NCI-H2196 (cell line): Measurements from ENCODE around the gene ZNF581.

Experiments used
- DNase-seq: peaks from one replicate; lab custom pipeline; 2025; ENCODE audit not compliant: unreplicated experiment; lab: John Stamatoyannopoulos, UW

ZNF581 gene

DNA sequence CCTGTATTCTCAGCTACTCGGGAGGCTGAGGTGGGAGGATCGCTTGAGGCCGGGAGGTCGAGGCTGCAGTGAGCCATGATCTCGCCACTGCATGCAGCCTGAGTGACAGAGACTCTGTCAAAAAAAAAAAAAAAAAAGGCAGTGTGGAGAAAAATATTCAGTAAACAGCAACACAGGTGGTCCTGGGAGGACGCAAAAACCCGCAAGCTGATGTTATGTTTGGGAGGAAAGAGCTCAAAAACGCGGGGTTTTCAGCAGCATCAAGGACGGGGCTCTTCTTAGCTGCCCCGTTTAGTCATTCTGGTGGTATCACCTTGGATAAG is 18.5 kb upstream of the ZNF581 start:
- DNase-seq = no peak

DNA sequence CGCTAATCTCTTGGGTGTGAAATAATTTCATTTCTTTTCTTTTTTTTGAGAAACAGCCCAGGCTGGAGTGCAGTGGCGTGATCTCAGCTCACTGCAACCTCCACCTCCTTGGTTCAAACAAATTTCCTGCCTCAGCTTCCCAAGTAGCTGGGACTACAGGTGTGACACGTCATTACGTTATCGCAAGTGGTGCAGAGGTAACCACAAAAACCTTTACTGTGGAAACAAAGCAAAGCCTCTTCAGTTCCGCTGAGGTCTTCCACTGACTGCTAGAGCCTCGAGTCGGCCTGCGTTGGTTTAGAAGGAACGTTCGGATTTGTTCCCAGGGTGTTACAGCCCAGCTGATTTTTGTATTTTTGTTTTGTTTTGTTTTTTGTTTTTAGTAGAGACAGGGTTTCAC is 17.1 kb upstream of the ZNF581 start:
- DNase-seq = no peak

DNA sequence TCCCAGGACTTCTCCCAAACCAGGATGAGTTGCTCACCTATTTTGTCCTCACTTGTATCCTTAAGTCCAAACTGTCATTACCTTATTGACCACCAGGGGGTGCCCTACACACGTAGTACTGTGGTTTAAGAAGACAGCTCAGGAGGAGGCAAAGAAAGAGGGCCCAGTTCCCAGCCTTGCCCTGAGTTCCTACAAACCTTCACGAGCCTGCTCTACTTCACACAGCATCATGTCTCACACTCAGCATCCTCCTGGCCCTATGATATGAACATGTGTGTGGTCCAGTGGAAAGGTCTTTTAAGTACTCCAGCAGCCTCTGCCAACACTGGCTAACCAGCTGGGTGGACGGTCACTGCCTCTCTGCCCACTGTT is 11.0 kb upstream of the ZNF581 start:
- peak; percentile 96 for DNase-seq

DNA sequence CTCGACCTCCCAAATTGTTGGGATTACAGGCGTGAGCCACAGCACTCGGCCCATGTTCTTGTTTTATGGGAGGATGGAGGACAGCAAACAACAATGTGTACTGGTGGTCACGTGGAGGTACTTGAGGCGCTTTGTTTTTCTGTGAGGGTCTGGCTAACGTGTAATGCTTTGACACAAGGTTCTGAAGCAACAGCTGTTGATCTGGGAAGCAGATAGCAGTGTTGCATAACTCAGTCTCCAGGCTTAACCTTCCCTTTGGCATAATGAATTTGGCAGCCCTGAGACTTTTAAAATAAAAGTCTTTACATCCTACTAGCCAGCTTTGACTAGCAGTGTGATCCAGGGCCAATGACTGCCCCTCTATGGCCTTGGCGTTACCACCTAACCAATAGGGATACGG is 9.6 kb upstream of the ZNF581 start:
- no peak for DNase-seq

DNA sequence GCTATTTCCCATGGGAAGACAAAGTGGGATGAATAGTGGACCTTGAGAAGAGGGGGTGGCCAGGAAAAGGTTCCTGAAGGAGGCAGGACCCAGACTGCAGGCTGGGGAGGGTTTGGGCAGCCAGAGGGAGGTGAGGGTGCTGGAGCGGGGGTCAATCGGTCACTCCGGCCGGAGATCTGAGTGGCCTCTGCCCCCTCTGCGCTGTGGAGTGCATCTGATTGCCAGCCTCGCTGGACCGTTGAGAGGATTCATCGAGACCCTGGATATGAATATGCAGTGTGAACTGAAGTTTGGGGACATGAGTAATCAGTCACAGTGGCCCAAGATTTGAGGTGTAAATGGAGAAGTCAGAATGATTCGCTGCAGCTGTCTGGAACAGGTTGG is 8.1 kb upstream of the ZNF581 start:
- no peak for DNase-seq

DNA sequence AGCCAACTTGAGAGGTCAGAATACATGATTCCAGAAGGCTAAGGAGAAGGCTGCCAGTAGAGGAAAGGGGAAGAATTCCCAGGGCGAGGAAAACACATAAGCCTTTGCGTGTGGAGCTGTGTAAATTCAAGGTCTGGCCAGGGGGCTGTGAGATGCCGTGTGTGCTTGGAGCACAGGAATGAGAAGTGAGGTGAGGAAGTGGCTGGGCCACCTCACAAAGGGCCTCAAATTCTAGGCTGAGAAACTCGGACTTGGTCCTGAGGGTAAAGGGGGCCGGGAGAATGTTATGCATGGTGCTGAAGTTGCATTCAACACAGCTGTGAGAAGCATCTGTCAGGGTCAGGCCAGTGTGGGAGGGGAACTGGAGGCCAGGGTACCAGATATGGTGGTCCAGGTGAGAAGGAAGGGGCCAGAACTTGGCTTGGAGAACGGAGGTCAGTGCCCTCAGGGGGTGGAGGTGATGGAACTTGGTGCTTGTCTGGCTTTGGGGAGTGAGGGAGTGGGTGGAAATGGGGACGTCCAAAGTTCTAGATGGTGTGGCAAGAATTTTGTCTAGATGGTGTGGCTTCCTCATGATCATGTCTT is 7.5 kb upstream of the ZNF581 start:
- DNase-seq = no peak

DNA sequence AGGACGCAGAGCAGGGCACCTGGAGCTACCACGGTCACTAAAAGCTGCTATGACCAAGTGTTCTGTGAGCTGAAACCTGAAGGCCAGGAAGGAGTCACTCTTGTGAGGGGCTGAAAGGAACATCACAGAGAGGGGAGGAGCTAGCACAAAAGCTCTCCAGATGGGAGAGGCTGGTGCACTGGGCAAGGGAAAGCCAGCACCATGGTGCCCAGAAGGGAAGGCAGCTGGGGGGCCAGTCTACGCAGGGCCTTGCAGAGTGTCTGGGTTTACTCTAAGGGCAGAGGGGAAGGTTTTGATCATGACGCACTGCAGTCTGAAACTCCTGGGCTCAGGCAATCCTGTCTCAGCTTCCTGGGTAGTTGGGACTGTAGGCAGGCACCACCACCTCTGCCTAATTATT is 6.7 kb upstream of the ZNF581 start:
- no peak for DNase-seq

DNA sequence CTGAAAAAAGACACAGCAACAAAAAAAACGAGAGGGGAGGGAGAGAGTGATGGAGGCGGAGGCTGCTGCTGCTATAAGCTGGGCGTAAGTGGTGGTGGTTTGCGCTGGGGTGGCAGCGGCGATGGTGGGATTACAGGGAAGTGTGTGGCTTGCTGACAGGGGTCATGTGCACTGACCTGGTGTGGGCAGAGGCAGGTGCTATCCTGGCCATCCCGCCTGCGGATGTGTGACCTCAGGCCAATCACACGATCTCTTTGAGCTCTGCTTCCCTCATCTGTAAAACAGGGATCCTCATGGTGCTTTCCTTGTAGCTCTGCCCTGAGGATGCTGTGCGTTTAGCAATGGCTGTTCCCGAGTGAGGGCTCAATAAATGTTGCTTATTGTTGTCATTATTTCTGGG is 5.9 kb upstream of the ZNF581 start:
- no peak for DNase-seq

DNA sequence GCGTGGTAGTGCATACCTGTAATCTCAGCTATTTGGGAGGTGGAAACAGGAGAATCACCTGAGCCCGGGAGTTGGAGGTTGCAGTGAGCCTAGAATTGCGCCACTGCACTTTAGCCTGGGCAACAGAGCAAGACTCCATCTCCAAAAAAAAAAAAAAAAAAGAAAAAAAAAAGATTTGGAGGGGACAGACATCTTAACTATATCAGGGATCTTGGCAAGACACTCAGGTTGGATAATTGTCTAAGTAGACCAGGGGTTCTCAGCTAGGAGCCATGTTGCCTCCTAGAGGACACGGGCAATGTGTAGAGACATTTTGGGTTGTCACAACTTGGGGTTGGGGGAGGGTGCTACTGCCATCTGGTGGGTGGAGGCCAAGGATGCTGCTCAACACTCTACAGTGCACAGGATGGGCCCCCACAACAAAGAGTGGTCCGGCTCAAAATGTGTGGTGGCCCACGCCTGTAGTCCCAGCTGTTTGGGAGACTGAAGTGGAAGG is 4.5 kb upstream of the ZNF581 start:
- peak; percentile 34 for DNase-seq

DNA sequence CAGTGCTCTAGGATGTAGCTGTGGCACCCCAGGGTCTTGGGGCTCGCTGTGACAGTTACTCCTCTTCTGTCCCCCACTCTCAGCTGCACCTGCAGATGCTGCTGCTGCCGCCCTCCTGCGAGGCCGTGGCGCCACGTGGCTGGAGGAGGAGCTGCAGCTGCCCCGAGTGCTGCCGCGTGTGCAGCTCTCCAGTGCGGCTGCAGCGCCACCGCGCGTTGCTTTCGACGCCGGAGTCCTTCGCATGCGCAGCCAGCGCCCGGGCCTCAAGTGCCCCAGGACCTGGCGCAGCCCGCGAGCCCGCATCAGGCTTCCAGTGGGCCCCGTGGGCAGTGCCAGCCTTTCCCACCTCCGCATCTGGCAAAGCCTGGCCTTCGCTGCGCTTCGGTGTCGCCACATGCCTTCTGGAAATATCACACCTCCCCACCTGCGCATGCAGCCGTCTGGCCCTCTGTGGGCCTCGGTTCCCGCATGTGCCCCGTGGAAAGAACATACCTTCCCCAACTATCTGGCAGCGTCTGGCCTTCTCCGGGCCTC is 3.3 kb upstream of the ZNF581 start:
- peak; percentile 92 for DNase-seq

DNA sequence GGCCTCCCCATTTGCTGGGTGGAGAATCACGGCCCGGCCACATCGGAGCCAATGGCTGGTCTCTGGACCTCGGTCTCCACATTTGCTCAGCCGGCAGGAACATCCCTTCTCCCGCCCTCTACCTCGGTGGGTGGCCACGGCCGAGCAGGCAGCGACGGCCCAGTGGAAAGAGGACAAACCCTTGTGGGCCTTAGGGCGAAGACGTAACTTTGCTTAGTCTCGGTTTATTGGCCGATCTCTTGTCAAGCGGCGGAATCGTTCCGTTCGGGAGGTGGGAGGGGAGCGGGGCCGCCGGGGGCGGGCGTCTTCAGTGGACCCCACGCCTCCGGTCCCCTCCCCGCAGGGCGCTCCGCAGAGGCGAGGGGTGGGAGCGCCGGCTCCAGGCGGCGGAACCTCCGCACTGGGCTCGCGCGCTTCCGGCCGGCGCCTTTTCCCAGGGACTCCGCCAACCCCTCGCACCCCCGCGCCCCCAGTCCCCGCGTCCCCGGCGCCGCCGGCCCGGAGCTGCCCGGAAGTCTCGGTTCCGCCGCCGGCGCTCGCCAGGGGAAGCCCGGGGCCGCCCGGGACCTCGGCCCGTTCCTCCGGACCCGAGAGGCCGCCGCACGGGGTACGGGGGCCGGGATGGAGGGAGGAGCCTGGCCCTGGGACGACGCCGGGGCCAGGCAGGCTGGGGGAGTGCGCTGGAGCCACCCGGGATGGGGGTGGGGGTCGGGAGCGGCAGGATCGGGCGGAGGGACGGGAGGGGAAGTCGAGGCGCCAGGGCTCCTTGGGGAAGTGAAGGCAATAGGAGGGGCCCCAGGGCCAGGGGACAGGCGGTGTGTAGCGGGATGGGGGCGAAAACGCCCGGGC is 2.6 kb upstream of the ZNF581 start, which contains the start of gene ZNF580:
Gene ZNF580 (plus strand): TSS at position 426 of the 849 bp plus-strand sequence. CDS start 1,507 bp downstream, outside the sequence.
- DNase-seq = peak; percentile 72

DNA sequence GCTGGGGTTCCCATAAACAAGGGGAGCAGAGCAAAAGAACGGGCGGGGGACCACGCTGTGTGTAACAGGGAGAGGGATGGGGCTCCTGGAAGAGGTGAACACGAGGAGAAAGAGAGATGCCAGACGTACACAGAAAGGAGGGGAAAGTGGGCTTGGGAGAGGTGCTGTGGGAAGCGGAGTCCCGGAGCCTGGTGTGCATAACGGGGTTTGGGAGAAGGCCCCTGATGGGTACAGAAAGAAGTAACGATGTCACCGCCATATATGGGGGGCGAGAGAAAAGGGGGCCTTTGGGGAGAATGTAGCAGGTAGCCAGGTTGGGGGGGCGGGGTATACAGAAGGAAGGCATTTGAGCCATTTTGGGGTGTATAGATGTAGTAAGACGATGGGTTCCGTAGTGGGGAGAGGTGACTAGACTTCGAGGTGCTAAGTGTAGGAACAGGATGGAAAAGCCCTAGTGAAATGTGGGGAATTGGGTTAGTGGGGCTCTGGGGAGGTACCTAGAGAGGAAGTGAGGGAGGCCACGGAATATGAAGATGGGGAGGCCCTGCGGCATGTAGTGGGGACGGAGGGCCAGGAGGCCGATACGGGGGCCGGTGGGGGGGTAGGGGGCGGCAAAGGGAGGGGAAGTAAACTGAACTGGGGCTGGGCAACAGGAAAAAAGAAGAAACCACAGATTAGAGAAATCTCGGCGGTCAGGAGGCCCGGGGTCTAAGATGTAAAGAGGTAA is 1.9 kb upstream of the ZNF581 start:
- DNase-seq = no peak

DNA sequence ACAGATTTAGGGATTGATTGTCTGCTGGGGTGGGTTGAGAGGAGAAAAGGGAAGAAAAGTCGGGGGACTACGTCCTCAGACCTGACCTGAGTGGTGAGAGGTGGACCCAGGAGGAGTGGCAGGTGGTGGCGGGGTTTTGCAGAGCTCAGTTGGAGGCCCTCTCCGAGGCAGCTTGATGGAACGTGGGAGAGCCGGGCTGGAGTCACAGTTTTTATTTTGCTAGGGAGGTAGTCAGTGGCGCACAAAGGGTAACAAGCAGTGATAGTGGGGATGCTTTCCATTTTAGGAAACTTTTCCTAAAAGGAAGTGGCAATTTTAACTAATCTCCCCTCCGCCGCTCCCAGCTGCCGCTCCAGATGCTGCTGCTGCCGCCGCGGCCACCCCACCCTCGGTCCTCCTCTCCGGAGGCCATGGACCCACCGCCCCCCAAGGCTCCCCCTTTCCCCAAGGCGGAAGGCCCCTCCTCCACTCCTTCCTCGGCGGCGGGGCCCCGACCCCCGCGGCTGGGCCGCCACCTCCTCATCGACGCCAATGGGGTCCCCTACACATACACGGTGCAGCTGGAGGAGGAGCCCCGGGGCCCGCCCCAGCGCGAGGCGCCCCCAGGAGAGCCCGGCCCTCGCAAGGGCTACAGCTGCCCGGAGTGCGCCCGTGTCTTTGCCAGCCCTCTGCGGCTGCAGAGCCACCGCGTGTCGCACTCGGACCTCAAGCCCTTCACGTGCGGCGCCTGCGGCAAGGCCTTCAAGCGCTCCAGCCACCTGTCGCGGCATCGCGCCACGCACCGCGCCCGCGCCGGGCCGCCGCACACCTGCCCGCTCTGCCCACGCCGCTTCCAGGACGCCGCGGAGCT is 1.1 kb upstream of the ZNF581 start:
- DNase-seq = no peak

DNA sequence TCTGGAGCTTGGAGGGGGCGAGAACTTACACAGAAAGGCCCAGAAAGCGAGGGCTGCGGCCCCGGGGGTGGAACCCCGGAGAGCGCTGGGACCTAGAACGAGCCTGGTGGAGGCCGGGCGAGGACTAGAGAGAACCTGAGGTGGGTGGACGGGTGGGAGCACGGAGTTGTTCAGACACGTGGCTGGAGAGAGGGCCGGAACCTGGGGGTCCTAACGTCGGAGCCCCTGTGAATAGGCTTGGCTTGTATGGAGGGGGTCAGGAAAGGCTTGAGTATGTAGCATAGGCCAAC is 383 bp downstream of the ZNF581 start:
- DNase-seq = no peak

DNA sequence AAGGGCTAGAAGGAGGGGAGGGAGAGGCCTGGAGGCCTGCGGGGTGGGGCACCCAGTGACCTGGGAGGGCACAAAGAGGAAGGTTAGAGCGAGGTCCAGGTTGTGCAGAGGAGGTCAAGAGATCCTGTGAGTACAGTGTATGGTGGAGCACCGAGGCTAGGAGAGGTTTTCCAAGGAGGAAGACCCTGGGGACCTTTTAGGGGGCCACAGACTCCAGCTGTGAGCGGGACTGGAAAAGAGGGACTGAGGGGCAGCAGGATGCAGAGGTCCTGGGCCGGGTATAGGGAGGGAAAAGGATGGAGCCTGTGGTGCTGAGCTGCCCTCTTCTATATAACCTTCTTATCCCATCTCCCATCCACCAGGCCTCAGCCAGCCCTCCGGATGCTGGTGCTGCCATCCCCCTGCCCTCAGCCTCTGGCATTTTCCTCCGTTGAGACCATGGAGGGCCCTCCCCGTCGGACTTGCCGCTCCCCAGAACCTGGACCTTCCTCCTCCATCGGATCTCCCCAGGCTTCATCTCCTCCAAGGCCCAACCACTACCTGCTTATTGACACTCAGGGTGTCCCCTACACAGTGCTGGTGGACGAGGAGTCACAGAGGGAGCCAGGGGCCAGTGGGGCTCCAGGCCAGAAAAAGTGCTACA is 863 bp downstream of the ZNF581 start:
- DNase-seq = no peak

DNA sequence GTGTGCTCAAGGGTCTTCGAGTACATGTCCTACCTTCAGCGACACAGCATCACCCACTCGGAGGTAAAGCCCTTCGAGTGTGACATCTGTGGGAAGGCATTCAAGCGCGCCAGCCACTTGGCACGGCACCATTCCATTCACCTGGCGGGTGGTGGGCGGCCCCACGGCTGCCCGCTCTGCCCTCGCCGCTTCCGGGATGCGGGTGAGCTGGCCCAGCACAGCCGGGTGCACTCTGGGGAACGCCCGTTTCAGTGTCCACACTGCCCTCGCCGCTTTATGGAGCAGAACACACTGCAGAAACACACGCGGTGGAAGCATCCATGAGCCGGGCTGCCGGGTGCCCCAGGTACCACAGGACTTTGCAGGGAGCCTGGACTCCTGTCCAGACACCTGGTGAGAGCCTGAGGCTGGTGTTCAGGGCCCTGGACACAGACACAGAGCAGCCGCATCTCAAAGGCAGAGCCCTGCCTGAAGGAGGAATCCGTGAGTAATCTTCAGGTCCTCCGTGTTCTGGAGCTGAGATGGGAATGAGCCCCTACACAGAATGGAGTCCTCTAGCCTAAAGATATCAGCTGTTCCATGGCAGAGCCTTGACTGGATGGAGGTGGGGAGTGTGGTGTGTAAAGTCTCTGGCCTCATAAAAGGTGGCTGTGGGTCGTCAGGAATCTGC is 1.5 kb downstream of the ZNF581 start:
- no peak for DNase-seq

DNA sequence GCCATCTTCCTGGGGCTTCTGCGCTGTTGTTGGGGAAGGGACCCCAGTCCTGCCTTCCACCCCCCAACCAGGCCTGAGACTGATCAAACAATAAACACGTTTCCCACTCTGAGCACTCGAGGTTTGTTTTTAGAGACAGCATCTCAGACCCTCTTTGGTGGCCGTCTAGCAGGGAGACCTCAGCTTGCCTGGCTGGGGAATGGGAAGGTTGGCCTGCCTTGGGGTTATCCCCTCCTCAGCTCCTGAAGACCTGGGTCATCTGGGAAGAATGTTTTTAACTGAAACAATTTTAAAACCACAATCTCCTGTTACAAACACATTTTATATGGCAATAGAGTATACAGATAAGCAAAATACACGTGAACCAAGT is 2.0 kb downstream of the ZNF581 start:
- DNase-seq = no peak

DNA sequence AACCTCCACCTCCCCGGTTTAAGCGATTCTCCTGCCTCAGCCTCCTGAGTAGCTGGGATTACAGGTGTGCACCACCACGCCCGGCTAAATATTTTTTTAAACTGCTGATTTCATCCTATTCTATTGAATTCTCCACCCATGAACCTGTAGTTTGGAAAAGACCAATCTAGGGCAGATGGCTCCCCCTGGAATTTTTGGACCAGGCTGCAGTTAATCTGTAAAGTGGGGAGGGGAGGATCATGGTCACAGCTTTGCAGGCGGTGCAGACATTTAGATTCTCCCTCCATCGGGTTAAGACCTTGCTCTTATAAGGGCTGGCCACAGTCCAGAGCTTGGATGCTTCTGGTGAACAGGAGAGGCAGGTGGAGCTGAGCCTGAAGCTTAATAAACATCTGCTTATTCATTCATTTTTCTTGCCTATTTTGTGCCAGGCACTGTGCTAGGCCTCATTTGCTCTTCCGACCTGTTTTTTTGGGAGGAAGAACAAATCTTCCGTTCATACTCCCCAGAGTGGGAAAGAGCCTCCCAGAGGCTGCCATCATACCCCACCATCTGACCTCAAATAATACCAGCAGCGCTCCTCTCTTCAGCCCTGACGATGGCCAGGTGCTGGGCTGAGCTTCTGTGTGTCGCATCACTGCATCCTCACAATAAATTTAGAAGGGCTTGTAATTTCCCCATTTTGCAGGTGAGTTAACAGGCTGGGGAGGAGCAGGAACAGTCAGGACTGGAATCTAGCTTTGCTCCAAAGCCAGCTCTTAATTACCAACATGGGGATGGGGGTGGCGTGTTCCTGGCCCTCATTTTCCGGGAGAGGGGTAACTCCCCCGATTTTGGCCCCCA is 3.7 kb downstream of the ZNF581 start:
- DNase-seq = peak; percentile 31
